Ureter (tissue), 1 donor: ENCODE measurements around the gene ANKRD6. TPM values are rescaled to one million over a fixed set of nuclear protein-coding genes. Genes with fewer than 3 reads are reported as not detected.
"Not testable (repeated sequence)": the region's sequence is repeated elsewhere in the genome, so short reads cannot be mapped to it uniquely, and the experiment has no call there.

Experiments
- DNase-seq: peaks from one replicate; pipeline ENCODE4 v3.0.0-alpha.2; 2020; ENCODE audit warnings: low spot score
- total RNA-seq: library from RNA; stranded (reverse); gene quantifications from one replicate; pipeline ENCODE4 v1.2.4, GENCODE V29; 2023
- donor health status: DM: yes; HTN: yes; CAD: no.

The ANKRD6 gene
- total RNA-seq, 1 donor from 2014 or later: 34.3 TPM

DNA sequence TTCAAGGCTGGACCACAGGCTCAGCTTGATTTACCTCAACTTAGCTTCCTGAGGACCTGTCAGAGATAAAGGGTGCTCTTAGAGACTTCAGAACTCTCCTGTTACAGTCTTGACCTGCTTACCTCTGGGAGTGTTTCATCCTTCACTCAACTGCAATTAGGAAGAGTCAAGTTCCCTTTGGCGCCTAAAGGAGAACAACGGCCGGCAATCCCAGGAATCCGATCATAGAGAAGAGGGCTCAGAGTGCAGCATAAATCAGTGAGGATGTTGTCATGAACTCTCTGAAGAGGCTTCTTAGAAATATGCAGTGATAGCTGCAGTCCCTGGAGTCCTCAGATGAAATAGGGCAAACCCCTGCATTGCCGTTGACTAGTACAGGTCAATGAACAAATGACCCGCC lies 169.2 kb downstream of the ANKRD6 start:
- no peak for DNase-seq

DNA sequence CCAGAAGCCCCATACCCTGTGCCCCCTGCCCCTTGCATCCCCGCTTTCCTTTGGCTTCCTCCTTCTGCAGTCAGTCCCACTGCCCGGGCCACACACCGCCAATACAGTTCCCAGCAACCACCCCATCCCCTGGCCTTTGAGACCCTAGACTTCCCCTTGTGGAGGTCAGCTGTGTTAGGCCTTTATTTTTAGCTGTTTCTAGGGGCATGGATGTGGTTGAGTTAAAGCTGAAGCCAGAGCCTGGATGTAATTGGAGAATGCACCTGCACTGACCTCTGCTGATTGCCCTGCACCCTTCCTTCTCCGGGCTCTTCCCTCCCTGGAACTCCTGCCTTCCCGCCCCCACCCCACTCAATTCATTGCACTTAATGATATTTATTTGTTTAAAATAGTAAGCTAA lies 171.7 kb downstream of the ANKRD6 start:
- DNase-seq: no peak

GRCh38 chr6:89605861-89606260 lies 172.9 kb downstream of the ANKRD6 start:
- DNase-seq: no peak

DNA sequence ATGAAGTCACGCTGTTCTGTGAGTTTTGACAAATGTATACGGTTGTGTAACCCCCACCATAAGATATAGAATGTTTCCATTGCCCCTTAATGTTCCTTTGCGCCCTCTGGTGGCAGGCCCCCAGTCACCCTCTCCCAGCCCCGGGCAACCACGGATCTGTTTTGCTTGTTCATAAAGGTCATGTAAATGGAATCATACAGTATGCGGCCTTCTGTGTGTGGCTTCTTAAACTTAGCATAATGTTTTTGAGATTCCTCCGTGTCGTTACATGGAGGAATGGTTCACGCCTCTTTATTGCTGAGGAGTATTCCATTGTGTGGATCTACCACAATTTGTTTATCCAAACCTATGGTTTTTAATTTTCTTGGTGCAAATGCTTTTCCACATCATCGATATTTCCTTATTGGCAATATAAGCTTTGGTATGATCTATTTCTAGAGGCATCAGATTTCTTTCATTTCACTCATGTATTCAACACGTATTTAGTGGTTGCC lies 177.2 kb downstream of the ANKRD6 start:
- peak; percentile 61 for DNase-seq

DNA sequence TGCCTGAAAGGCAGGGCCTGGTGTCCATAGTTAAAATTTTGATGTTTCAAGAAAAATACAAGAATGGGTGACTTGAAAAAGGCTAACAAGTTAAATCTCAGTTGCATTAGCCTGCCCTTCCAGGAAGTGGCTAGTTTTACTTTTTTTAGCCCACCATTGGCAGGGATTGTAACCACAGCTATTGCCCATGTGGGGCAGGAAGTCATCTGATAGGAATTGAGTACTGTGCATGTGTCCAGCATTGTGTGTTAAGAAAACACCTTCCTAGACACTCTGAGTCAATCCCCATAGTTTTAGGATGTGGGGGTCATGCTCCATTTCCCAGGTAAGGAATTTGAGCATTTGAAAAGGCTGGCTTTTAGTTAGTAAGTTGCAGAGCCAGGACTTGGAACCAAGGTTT lies 178.7 kb downstream of the ANKRD6 start:
- no peak for DNase-seq

DNA sequence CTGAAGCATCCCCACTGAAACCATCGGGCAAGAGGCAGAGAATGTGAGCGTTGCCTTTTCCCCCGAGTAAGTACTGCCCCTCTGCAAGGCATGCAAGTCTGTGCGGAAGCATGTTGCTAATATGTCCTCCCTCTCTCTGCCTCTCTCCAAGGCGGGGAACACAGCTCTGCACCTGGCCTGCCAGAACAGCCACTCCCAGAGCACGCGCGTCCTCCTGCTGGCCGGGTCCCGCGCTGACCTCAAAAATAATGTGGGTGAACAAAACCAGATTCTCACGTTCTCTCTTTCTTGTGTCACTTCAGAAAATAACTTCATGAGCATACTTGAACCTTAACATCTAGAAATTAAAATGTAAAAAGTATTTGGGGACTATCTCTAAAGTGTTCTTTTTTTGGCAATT lies 179.2 kb downstream of the ANKRD6 start:
- no peak for DNase-seq

- no peak for DNase-seq
Measured at GRCh38 chr6:89613790-89614189, 180.8 kb downstream of the ANKRD6 start.

DNA sequence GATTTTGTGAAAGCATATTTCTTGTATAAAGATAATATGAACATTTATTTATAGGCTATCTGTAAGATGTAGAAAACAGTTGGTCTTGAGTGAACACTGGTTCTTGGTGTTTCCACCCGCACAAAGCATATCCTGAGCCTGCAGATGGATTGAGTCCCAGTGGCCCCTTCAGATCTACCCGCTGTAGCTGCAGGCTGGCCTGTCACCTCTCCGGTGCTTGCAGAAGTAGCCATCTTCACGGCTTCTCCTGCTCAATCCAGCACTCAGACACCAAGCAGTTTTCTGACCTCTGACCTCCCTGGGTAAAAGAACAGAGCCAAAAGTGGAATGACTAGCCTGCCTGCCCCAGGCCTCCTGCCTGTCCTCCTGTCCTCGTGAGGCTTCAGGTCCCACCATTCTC lies 182.9 kb downstream of the ANKRD6 start:
- DNase-seq: no peak

DNA sequence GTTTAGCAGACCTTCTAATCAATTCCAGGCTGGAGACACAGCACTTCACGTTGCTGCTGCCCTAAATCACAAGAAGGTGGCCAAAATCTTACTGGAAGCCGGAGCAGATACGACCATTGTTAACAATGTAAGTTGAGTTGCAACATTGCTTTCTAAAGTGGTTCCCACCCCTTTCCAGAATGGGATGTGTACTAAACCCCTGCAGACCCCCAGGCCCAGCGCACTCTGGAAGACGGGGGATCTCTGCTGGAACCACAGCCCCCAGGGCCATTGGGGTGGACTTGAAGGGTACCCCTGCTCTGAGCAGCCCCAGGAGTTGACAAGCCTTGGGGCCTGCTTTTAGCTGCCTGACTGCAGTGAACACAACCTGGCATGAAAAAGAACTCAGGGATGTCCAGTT lies 183.6 kb downstream of the ANKRD6 start:
- no peak for DNase-seq

DNA sequence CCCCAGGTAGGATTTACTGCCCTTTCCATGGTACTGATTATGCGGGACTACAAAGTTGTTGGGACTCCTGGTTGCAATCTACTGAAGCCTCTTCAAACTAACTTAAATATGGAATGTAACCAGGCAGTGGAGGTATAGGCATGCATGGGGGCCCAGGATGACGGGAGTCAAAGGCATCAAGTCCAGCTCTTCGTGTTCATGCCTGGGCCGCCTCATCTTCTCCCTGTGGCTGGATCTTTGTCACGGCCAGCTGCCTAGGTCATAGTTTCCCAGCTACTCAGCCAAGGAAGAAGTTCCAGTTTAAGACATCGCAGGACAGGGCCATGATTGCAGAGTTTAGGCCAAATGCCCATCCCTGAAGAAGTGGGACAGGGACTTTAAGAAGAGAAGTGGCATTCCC lies 185.1 kb downstream of the ANKRD6 start:
- no peak for DNase-seq

DNA sequence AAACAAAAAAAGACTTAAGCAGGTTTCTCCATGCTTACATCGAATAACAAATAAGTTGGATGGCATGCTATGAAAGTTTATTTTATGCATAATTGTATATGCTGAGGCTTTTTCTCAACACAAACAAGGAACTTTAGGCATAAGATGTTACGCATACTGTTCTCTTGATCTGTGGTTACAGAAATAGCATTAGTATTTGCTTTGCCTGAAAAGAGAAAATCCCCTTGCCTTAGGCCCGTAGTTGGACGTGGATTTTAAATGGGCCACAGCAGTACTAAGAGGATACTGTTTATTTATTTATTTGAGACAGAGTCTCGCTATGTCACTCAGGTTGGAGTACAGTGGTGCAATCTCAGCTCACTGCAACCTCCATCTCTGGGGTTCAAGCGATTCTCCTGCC lies 186.6 kb downstream of the ANKRD6 start:
- no peak for DNase-seq

GRCh38 chr6:89623749-89624148 lies 190.8 kb downstream of the ANKRD6 start:
- no peak for DNase-seq

DNA sequence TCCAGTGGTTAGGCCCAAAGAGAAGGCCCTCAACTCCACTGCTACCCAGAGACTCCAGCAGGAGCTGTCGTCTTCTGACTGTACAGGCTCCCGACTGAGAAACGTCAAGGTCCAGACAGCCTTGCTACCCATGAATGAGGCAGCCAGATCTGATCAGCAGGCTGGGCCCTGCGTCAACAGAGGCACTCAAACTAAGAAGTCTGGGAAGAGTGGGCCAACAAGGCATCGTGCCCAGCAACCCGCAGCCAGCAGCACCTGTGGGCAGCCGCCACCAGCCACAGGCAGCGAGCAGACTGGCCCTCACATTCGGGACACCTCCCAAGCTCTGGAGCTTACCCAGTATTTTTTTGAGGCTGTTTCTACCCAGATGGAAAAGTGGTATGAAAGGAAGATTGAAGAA lies 197.5 kb downstream of the ANKRD6 start:
- no peak for DNase-seq

- not testable (repeated sequence) for DNase-seq
Measured at GRCh38 chr6:89636412-89636811, 203.5 kb downstream of the ANKRD6 start.

DNA sequence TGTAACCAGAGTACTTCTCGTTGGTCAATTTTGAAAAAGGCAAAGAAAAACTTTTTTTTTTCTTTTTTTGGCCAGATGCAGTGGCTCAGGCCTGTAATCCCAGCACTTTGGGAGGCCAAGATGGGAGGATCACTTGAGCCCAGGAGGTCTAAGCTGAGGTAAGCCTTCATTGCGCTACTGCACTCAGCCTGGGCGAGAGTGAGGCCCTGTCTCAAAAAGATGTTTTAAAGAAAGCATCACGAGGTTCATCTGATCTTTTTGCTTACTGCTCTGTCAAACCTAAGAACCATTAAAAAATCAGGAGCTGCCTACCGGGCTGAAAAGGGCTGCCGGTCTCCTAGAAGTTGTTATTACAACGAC lies 205.0 kb downstream of the ANKRD6 start:
- no peak for DNase-seq

- DNase-seq: peak; percentile 95
Measured at GRCh38 chr6:89638320-89639195, 205.6 kb downstream of the ANKRD6 start, which contains the start of gene LYRM2. Gene LYRM2, minus strand, starts transcription at chr6:89638747. Its CDS starts 31 bp downstream, at chr6:89638716.

- no peak for DNase-seq
Measured at GRCh38 chr6:89640804-89641203, 207.9 kb downstream of the ANKRD6 start.

- not testable (repeated sequence) for DNase-seq
Measured at GRCh38 chr6:89641581-89641980, 208.6 kb downstream of the ANKRD6 start.

GRCh38 chr6:89642956-89643355 lies 210.0 kb downstream of the ANKRD6 start:
- DNase-seq: no peak

- no peak for DNase-seq
Measured at GRCh38 chr6:89643406-89643805, 210.5 kb downstream of the ANKRD6 start.

- no peak for DNase-seq
Measured at GRCh38 chr6:89644864-89645263, 211.9 kb downstream of the ANKRD6 start.

GRCh38 chr6:89649682-89650081 lies 216.7 kb downstream of the ANKRD6 start:
- no peak for DNase-seq

GRCh38 chr6:89650579-89650978 lies 217.6 kb downstream of the ANKRD6 start:
- DNase-seq: no peak

DNA sequence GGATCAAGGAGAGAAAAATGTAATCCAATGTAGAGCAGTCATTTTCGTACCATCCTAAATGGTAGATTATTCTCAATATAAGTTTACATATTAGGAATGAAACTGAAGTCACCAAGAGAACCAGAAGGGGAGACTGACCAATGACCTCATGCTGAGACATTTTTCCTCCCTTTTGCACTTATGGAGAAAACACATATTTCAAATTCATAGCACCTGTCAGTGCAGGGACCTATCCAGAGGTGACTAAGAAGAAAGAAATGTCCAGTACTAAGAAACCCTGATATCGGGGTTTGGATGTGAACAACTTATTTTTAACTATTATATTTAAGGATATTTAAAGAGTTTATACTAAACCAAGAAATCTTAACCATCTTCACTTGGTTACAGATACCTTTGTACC lies 222.2 kb downstream of the ANKRD6 start:
- DNase-seq: no peak
